OCI-LY3 (cell line): Measurements from ENCODE around the gene PITRM1.

ENCODE experiments used
- H2AFZ ChIP-seq: fragments of 200-600, 300-600 bp; shearing (Covaris generic); 2 replicates; pipeline ENCODE4 v1.6.0; 2014; ENCODE audit warnings: antibody characterized with exemption, low read depth, low read length
- H3K27ac ChIP-seq: fragments of 200-600, 300-600 bp; sonication (generic); 2 replicates; pipeline ENCODE4 v1.5.1; 2014; ENCODE audit warnings: mild to moderate bottlenecking, low read length, moderate library complexity, mixed read lengths
- H3K27me3 ChIP-seq: fragments of 200-600, 300-600 bp; sonication (generic); 2 replicates; pipeline ENCODE4 v1.6.1; 2014; ENCODE audit warnings: low read depth, low read length, mixed read lengths
- H3K36me3 ChIP-seq: fragments of 200-600, 300-600 bp; sonication (generic); replicated peaks from 2 replicates; pipeline ENCODE3; 2014; ENCODE audit warnings: low read depth, low read length, mixed read lengths
- H3K4me1 ChIP-seq: fragments of 300-600, 200-600 bp; sonication (generic); 2 replicates; pipeline ENCODE4 v1.6.1; 2014; ENCODE audit warnings: low read length, mixed read lengths
- H3K4me2 ChIP-seq: fragments of 200-600, 300-600 bp; sonication (generic); 2 replicates; pipeline ENCODE4 v1.6.1; 2014; ENCODE audit warnings: low read length, mixed read lengths
- H3K4me3 ChIP-seq: fragments of 300-600, 200-600 bp; sonication (generic); 2 replicates; pipeline ENCODE4 v1.5.1; 2014; ENCODE audit warnings: antibody characterized with exemption, mild to moderate bottlenecking, low read length, moderate library complexity
- H3K79me2 ChIP-seq: fragments of 300-600, 200-600 bp; shearing (Covaris generic); 2 replicates; pipeline ENCODE4 v1.6.1; 2014; ENCODE audit warnings: mild to moderate bottlenecking, low read length, mixed read lengths
- H3K9ac ChIP-seq: fragments of 300-600, 200-600 bp; shearing (Covaris generic); 2 replicates; pipeline ENCODE4 v1.6.0; 2014; ENCODE audit warnings: mild to moderate bottlenecking, low read length, moderate library complexity
- H3K9me3 ChIP-seq: fragments of 200-600, 300-600 bp; shearing (Covaris generic); 2 replicates; pipeline ENCODE4 v1.6.1; 2014; ENCODE audit warnings: low read length, mixed read lengths; ENCODE audit not compliant: insufficient read depth
- H4K20me1 ChIP-seq: fragments of 200-600, 300-600 bp; sonication (generic); 2 replicates; pipeline ENCODE4 v1.6.1; 2016; ENCODE audit warnings: low read length, mixed read lengths; ENCODE audit not compliant: insufficient read depth
- CTCF ChIP-seq: fragments of 200-600, 300-600 bp; sonication (generic); IDR thresholded peaks from 2 replicates; pipeline ENCODE4 v1.5.1; 2014; ENCODE audit warnings: antibody characterized with exemption, low read length, low read depth
- EZH2phosphoT487 ChIP-seq: fragments of 200-600 bp; shearing (Covaris generic); IDR thresholded peaks from 2 replicates; pipeline ENCODE4 v1.6.1; 2018; ENCODE audit warnings: antibody characterized with exemption, mixed run types, low read depth

PITRM1 gene

DNA sequence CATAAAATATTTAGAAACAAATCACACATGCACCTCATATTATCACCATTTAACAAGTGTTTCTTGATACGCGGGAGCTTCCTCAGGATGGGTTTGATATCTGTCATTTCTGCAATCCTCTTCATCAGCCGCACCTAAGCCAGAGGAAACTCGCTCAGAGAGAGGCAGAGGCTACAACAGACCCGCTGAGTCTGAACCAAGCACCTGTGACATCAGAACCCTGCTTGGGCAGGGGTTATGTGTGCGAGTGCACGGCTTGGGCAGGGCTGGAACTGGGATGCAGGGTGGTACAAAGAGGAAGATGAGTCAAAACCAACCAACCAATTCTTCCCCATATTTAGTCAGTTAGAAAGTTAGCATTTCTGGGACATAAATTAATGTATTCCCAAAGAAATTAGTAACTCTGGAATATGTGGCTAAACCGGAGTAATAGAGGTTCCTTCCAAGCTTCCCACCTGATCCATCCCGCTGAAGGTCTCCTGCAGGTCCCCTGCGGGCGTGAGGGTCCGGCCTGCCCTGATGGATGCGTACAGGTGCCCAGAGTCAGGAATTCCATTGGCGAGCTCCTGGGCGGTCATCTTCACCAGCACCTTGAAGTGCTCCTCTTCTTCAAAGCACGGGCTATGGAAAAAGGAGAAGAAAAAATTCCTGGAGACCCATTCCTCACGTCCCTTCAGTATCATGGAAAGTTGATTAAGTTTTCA lies 25.3 kb downstream of the PITRM1 start:
- no peaks in the 10 kb centered on the region for H3K79me2 ChIP-seq
- H3K4me2 ChIP-seq, result no peak overlapping the region
- H3K36me3 ChIP-seq, result peaks cover 6% of the 10 kb centered on the region
- H2AFZ ChIP-seq, result no peak overlapping the region
- H3K4me3 ChIP-seq, result no peak overlapping the region
- no peaks in the 10 kb centered on the region for H3K9me3 ChIP-seq
- no peak overlapping the region for H3K9ac ChIP-seq
- no peaks in the 10 kb centered on the region for H3K4me1 ChIP-seq
- H3K27me3 ChIP-seq, result no peaks in the 10 kb centered on the region
- no peak overlapping the region for H3K27ac ChIP-seq
- no peaks in the 10 kb centered on the region for H4K20me1 ChIP-seq
- TF ChIP-seq CTCF (no peak), EZH2phosphoT487 (no peak)

GRCh38 chr10:3146289-3146688 lies 26.3 kb downstream of the PITRM1 start:
- no peak overlapping the region for H3K4me3 ChIP-seq
- H3K79me2 ChIP-seq, result no peaks in the 10 kb centered on the region
- H3K4me1 ChIP-seq, result no peaks in the 10 kb centered on the region
- H3K4me2 ChIP-seq, result no peak overlapping the region
- TF ChIP-seq CTCF (no peak), EZH2phosphoT487 (no peak)
- no peak overlapping the region for H3K9ac ChIP-seq
- no peaks in the 10 kb centered on the region for H4K20me1 ChIP-seq
- no peaks in the 10 kb centered on the region for H3K9me3 ChIP-seq
- H3K27me3 ChIP-seq, result no peaks in the 10 kb centered on the region
- H3K27ac ChIP-seq, result no peak overlapping the region
- H2AFZ ChIP-seq, result no peak overlapping the region
- peaks cover 6% of the 10 kb centered on the region for H3K36me3 ChIP-seq

- H3K9ac ChIP-seq, result no peak overlapping the region
- H4K20me1 ChIP-seq, result no peaks in the 10 kb centered on the region
- no peak overlapping the region for H2AFZ ChIP-seq
- TF ChIP-seq CTCF, result no peak
- H3K79me2 ChIP-seq, result no peaks in the 10 kb centered on the region
- H3K27ac ChIP-seq, result no peak overlapping the region
- no peaks in the 10 kb centered on the region for H3K27me3 ChIP-seq
- H3K4me3 ChIP-seq, result no peak overlapping the region
- no peaks in the 10 kb centered on the region for H3K9me3 ChIP-seq
- H3K36me3 ChIP-seq, result peaks cover 9% of the 10 kb centered on the region
- H3K4me1 ChIP-seq, result no peaks in the 10 kb centered on the region
- H3K4me2 ChIP-seq, result no peak overlapping the region
Observed at GRCh38 chr10:3145366-3145765, 27.2 kb downstream of the PITRM1 start.

DNA sequence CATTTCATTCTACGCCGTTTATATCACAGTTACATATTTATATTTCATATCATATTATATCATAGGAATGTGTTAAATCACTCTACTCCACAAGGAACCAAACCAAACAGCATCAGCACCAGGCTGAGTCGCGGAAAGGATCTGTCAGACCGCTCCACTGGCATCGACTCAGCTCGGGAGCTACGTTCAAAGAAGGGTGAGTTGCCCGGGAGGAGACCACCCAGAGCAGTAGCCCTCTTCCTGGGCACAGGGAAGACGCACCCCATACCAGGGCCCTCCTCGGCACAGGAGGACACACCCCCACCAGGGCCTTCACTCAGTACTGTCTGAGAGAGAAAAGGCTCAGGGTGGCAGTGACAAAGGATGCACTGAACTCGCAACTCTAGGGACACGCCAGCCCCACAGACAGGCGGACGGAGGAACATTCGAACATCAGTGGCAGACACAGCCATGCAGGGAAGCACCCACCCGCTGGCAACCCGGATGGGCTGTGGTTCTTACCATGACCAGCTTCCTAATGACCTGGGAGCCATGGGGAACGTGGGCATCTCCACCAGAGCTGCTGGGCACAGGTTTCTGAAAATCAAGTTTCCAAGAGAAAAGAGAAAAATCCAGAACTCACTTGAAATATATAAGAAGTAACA lies 28.7 kb downstream of the PITRM1 start:
- peaks cover 18% of the 10 kb centered on the region for H3K36me3 ChIP-seq
- no peaks in the 10 kb centered on the region for H3K4me1 ChIP-seq
- H3K4me3 ChIP-seq, result no peak overlapping the region
- TF ChIP-seq EZH2phosphoT487 (no peak), CTCF (no peak)
- no peak overlapping the region for H2AFZ ChIP-seq
- H3K9ac ChIP-seq, result no peak overlapping the region
- no peak overlapping the region for H3K4me2 ChIP-seq
- no peaks in the 10 kb centered on the region for H3K79me2 ChIP-seq
- H3K27ac ChIP-seq, result no peak overlapping the region
- H4K20me1 ChIP-seq, result no peaks in the 10 kb centered on the region
- H3K27me3 ChIP-seq, result no peaks in the 10 kb centered on the region
- no peaks in the 10 kb centered on the region for H3K9me3 ChIP-seq
